HG02884 (cell line): ENCODE results near the gene CPNE7.
A peak's percentile ranks its signal among the peaks of the same experiment; 100 is the strongest.

ENCODE experiments used
- ATAC-seq: cut with Tn5 transposase; IDR thresholded peaks from one replicate; pipeline ENCODE4 v1.9.1; 2021; ENCODE audit warnings: mild to moderate bottlenecking, moderate library complexity; ENCODE audit not compliant: unreplicated experiment

The CPNE7 gene

GRCh38 chr16:89548344-89549006, 27.1 kb upstream of the CPNE7 start:
- ATAC-seq, result no peak

DNA sequence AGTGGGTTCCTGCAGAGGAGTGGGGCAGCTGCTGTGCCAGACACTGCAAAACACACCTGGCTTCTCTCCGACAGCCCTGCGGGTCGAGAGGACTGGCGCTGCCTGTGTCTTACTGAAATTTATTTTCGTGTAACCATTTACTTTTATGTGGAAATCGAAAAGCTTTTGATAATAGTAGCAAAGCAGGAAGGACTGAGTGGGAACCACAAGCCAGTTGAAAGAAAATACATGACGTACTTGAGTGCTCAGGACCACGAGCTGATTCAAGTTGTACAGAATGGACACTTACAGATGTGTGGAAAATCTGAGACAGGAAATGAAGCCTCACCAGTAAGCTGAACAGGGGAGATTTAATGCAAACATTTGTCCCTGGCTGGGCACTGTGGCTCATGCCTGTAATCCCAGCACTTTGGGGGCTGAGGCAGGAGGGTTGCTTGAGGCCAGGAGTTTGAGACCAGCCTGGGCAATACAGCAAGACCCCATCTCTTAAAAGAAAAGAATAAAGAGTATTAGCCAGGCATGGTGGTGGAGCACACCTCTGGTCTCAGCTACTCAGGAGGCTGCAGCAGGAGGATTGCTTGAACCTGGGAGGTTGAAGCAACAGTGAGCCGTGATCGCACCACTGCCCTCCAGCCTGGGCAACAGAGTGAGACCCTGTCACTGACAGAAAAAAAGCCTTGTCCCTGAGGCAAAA, 26.4 kb upstream of the CPNE7 start:
- no peak for ATAC-seq

DNA sequence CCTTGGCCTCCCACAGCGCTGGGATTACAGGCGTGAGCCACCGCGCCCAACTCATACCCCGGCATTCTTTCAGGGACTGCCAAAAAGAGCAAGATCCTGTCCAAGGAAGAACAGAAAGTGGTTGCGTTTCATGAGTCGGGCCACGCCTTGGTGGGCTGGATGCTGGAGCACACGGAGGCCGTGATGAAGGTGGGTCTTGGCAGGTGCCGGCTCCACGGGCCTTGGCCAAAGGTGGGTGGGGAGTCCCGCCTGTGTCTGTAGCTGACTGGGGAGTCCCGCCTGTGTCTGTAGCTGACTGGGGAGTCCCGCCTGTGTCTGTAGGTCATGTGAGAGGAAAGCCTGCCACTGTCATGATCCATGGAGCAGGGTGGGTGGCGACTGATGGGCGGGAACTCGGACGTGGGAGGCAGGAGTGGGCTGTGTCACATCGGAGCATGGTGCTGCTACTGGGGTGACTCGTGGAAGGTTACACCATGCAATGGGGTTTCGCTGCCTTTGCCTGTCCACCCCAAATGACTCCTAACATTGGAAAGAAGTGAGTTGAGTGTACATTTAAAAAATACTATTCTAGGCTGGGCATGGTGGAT, 25.0 kb upstream of the CPNE7 start:
- ATAC-seq, result no peak

DNA sequence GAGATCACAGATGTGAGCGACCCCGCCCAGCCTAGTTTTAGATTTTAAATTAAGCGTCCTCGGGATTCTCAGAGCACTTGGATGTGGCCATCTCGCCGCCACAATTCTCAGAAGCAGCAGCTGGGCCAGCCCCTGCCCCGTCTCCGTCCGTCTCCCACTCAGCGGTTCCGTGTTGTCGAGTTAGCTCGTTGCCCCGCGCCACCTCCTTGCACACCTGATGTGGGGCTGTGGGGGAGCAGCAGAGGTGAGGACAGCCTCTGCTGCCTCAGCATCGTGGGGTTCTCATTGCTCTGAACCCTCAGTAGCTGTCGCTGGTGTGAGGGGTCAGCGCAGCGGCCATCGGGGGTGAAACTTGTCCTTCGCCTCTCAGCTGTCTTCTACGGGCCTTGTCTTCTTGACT, 23.2 kb upstream of the CPNE7 start:
- no peak for ATAC-seq

- ATAC-seq, result no peak
Observed at GRCh38 chr16:89552913-89553312, 22.6 kb upstream of the CPNE7 start.

- no peak for ATAC-seq
Observed at GRCh38 chr16:89553733-89554132, 21.8 kb upstream of the CPNE7 start.

DNA sequence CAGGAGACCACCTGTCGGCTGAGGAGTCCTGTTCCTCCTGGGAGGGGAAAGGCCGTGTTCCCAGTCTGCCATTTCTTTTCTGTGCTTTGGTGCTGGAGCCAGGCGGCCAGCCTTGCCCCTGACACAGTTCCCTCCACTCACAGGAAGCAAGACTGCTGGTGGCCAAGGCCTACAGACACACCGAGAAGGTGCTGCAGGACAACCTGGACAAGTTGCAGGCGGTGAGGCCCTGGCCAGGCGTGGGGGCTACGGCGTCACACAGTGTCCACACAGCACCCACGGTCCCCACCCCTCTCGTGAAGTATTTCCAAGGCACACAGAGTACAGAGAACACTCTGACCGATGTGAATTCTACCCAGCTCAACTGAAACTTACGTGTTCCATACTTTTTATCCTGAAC, 21.2 kb upstream of the CPNE7 start:
- ATAC-seq, result no peak

DNA sequence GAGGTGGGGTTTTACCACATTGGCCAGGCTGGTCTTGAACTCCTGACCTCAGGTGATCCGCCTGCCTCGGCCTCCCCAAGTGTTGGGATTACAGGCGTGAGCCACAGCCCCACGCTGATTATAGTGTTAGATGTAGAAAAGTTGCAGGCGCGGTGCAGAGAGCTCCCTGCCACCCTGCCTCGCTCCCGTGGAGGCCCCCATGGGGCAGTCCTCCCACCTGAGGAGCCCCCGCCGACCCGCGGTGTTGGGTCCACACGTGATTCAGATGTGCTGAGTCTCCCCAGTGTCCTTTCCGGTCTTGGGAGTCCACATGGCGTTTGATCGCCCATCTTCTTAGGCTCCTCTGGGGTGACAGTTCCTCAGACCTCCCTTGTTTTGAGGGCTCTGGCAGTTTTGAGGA, 20.3 kb upstream of the CPNE7 start:
- ATAC-seq, result no peak

- ATAC-seq, result no peak
Observed at GRCh38 chr16:89555780-89556179, 19.8 kb upstream of the CPNE7 start.

- ATAC-seq, result no peak
Observed at GRCh38 chr16:89556750-89557689, 18.5 kb upstream of the CPNE7 start.

- ATAC-seq, result no peak
Observed at GRCh38 chr16:89557690-89558490, 17.7 kb upstream of the CPNE7 start.

DNA sequence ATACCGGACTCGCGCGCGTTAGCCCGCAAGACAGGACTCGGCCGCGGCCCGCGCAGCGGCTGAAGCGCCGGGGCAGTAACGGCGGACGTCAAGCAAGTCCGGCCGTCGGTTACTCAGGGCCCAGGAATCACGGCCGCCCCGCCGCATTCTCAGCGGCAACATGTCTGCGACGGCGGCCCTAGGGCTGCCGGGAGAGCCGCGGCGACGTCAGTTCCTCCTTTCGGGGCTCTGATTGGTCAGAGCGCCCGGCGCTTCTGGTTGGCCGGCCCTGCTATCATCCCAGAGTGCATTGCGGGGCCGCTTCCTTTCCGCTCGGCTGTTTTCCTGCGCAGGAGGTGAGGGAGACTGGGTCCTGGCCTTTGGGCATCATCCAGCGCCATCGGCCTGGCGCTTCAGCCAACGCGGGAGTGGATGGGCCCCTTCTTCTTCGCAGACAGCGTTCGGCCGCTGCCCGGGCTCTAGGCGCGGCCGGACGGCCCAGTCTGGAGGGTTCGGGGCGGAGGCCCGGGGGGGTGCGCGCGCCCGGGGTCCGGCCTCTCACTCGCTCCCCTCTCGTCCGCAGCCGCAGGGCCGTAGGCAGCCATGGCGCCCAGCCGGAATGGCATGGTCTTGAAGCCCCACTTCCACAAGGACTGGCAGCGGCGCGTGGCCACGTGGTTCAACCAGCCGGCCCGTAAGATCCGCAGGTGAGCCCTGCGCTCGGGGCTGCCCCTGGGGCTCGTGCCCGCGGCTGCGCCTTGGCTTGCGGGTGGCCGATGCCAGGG, 15.0 kb upstream of the CPNE7 start, which contains the start of gene RPL13:
Gene RPL13, plus strand, starts transcription at position 305 of the 764 bp plus-strand sequence. Its CDS starts 278 bp downstream, at position 583.
- ATAC-seq, result peak; percentile 74

- ATAC-seq, result no peak
Observed at GRCh38 chr16:89561142-89561883, 14.2 kb upstream of the CPNE7 start.

DNA sequence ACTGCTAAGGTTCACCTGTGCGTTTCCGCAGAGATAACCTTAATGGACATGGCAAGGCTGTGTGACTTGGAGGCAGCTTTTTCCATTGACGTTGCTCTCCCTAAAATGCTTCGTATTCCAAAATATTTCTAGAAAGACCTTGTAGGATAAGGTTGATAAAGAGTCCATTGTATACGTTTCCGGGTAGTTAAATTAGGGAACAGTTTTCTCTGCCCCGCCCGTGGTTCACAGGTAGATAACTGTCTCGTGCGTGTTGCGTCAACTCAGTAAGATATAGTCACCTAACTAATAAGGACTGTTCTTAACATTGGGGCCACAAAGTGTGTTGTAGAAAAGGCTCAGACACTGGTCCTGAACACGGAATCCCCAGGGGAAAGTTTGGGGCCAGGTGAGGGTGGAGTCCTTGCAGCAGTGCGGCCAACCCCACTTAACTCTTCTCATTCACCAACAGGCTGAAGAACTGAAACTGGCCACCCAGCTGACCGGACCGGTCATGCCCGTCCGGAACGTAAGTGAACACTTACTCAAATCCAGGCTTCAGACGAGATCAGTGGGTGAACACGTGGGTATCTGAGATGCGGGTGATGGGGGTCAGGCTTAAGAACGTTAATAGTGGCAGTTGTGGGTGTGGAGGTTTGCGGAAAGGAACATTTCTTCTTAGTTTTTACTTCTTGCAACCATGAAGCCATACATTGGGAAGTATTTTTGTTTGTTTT, 13.5 kb upstream of the CPNE7 start:
- no peak for ATAC-seq

GRCh38 chr16:89562939-89563338, 12.6 kb upstream of the CPNE7 start:
- ATAC-seq, result no peak

GRCh38 chr16:89563639-89564392, 11.7 kb upstream of the CPNE7 start:
- ATAC-seq, result no peak

DNA sequence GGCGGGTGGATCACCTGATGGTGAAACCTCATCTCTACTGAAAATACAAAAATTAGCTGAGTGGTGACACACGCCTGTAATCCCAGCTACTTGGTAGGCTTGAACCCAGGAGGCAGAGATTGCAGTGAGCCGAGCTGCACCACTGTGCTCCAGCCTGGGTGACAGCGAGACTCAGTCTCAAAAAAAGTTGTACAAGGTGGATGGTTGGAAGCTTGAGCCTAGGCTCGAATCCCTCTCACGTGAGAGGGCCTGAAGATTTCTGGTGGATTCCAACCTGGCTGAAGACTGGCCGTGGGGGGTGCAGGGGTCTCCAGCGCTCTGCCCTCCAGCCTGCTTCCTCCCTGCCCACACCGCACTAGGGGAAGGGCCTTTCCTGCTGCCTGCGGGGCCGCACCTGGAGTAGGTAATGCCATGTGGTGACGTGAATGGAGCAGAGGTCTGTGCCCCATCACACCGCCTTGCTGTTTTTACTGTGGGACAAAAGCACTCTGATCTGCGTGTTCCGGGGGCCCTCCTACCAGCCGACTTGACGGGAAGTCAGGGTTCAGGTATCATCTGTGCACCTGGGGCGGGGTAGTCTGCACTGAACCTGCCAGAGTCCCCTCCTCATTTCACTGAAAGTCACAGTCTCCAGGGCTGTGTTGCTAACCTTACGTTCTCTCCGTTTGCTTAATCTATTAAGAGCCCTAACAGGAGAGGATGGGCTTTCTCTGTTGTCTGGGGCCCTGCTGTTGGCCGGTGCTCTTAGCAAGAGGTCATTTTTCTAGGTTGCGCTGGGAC, 10.9 kb upstream of the CPNE7 start:
- no peak for ATAC-seq
